ENCODE measurements around the gene IDE.

DNA sequence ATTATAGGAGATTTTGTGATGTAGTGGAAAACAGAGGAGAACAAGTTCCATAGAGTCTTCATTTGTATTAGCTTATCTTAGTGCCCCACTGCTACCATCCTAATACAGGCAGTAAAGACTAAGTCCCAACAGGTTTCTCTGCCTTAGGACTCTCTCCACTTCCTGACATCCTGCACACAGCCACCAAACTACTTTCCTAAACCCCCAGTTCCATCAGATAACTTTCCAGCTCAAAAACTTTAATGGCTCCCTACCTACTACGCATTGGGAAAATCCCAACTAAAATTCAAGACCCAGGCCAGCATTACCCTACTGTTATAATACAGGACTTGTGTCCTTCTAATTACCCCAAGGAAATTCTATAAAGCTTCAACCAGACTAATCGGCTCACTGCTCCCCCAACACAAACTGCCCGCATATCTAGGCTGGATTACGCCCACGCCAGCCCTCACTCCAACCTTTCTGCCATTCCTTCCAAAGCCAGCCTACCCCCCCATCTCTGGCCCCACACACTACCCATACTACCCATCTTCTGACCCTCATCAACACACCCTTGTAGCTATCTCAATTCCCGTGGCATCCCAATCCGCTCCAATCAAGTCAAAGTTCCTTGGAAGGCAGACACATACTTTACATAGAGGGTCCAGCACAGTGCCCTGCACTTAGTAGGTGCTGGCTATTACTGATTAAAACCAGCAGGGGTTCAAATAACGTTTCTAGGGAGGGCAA lies 1.4 kb downstream of the IDE start:
- TF ChIP-seq, protein P1, sequence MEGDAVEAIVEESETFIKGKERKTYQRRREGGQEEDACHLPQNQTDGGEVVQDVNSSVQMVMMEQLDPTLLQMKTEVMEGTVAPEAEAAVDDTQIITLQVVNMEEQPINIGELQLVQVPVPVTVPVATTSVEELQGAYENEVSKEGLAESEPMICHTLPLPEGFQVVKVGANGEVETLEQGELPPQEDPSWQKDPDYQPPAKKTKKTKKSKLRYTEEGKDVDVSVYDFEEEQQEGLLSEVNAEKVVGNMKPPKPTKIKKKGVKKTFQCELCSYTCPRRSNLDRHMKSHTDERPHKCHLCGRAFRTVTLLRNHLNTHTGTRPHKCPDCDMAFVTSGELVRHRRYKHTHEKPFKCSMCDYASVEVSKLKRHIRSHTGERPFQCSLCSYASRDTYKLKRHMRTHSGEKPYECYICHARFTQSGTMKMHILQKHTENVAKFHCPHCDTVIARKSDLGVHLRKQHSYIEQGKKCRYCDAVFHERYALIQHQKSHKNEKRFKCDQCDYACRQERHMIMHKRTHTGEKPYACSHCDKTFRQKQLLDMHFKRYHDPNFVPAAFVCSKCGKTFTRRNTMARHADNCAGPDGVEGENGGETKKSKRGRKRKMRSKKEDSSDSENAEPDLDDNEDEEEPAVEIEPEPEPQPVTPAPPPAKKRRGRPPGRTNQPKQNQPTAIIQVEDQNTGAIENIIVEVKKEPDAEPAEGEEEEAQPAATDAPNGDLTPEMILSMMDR (IDR thresholded peaks at IDR 0.05; ENCODE audit: borderline replicate concordance, extremely low read depth, low read length, poor library complexity, severe bottlenecking) = no peak
- TF ChIP-seq EZH2 (IDR thresholded peaks at IDR 0.05; ENCODE audit: borderline replicate concordance, low read depth, low read length, severe bottlenecking) = no peak

Measured in DND-41 (cell line).